SKM-1 (cell line): ENCODE data around the gene COL23A1.
"Not testable (repeated sequence)": the region's sequence is repeated elsewhere in the genome, so short reads cannot be mapped to it uniquely, and the experiment has no call there.

Experiments
- DNase-seq: peaks from one replicate; lab custom pipeline; 2025; ENCODE audit not compliant: unreplicated experiment; lab: John Stamatoyannopoulos, UW

The COL23A1 gene

DNA sequence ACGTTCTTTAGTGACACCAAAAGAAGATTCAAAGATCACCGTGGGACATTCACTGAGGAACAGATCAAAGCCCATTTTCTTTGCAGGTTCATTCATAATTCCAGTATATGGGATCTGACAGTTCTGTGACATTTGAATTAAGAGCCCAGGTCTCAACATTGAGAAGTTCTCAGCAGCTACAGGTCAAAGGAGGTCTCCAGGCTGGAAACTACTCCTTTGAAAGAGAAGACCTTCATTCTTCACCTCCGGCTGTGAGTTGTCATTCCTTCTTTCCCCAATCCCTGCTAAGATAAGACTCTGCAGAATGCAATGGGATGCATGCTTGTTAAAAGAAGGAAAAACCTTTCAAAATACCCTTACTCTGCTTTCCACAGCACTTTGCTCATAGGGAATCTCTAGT, 79.0 kb downstream of the COL23A1 start:
- no peak for DNase-seq

DNA sequence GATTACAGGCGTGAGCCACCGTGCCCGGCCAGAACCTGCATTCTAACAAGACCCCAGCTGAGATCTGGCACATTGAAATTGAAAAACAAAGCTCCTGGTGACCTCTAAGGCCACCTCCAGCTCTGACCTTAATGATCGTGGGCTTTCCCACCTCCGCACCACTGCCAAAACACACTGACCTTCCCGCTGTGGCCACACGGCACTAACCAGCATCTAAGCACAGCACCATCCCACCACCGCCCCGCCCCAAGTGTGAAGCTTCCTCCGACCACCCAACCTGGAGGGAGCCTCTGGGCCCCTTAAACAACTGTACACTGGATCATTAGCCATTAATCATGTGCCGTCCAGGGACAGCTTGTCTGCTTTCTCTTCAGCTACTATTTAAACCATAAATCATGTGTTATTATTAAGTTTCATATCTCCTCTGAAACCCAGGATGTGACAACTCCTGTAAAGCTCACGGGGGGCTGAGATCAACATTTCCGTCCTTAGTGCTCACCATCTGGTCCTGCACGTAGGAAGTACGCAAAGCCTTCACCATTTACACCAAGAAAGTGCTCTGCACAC, 80.6 kb downstream of the COL23A1 start:
- no peak for DNase-seq

DNA sequence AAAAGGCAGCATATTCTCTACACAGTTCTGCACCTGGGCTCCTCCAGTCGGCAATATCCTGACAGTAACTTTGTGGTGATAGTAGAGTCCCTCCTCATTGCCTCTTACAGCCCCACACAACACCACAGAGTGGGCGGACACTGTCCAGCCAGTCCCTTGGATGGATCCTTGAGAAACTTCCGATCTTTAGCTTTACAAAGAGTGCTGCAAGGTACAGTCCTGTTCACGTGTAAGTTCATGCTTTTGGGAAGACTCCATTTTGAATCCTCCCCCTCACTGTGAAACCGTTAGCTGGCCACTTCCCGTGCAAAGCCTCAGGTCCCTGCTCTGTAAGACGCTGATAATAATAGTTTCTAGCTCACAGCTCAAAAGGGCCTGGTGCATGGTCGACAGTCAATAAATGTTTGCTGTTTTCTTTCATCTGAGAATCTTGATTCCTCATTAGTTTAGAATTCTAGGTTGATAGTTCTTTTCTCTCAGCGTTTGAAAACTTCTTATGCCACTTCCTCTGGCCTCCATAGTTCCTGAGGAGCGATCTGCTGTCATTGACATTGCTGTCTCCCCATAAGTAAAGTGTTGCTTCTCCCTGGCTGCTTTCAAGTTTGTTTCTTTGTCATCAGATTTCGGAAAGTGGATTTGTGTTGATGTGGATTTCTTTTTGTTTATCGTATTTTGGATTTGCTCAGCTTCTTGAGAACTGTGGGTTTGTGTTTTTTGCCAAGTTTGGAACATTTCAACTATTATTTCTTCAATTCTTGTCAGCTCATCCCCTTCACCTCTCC, 82.9 kb downstream of the COL23A1 start:
- no peak for DNase-seq

DNA sequence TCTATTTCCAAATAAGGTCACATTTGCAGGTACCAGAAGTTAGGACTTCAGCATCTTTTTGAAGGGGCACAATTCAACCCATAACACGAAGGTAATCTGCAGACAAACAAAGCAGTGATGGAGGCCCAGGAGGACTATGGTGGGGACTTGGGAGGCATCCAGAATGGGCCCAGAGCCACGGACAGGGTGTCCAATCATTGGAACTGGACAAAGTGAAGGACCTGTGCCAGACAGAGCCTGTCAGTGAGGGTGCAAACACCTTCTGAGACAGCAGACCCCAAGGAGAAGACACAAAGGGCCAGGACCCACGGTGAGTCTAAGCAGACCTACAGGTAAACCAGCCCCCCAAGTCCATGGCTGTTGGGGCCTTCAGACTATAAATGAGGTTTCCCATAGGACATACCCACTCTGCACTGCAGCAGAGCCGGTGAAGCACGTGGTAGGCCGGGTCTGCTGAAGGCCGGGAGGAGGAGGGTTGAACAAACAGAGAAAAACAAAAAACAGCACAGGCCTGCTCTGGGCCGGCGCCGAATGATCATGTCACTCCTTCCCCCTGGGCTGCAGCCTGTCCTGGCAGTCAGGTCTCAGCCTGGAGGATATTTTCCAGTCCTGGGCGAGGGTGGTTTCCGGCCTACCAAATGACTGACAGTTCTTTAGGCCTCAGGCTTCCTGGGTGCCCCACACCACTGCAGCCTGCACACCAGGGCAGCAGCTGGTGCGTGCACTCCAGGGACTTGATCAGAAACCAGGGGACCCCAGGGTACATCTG, 84.4 kb downstream of the COL23A1 start:
- DNase-seq = no peak

DNA sequence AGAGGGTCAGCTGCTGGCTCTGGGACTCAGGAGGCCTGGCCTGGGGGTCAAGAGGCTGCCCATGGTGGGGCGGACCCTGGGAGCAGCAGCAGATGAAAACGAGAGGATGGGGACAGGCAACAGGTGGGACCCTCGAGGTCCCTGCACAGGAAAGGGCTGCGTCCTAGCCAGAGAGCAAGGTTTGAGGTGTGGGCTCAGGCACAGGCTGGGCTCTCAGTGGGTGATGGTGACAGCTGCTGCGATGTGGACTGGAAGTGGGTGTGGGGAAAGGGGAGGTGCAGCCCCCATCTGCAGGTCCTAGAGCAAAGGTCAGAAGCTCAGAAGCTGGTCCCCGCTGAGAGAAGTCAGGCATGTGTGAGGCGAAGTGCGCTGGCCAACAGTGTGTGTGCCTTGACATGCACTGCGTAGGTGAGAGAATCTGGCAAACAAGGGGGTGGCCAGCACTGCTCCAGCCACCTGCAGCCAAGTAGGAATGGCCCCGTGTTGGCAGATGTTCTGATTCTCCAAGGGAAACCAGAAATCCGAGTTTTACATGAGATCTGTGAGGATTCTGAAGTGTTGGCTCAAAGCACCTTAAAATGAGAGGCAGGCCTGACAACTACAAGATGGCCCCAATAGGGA, 85.7 kb downstream of the COL23A1 start:
- DNase-seq = no peak

DNA sequence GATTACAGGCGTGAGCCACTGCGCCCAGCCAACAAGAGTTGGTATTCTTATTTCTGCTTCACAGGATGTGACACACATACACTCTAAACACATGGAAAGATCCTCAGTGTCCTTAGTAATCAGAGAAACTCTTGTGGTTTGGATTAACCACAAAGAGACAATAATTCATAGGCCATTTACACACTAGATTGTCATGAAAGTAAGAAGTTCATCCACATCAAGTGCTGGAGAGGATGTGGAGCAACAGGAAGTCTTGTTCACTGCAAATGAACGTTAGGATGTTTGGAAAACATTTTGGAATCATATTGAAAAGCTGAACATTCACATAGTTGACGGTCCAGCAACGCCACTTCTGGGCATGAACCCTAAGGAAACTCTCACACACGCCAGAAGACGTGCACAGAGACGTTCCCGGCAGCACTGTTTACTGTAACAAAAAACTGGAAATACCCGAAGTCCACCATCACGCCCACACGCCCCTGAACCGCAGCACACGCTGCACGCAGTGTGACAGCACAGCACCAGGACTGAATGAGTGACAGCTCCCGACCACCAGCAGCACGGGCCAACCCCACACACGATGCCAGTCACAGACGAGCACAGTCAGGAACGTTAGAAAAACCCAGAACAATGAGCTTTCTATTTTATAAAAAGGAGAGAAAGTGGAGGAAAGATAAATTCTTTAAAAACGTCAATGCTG, 87.6 kb downstream of the COL23A1 start:
- no peak for DNase-seq

DNA sequence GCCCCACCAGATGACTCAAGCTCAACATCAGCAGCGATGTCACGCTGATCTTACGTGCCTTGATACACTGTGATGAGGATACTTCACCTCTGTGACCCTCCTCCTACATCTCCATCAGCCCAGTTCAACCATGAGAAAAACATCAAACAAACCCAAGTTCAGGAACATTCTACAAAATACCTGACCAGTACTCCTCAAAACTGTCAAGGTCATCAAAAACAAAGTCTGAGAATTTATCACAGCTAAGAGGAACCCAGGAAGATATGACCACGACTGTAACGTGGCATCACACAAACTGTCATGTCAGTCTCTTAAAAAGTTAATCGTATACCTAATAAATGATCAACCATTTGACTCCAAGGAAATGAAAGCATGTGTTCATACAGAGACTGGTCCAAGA, 90.8 kb downstream of the COL23A1 start:
- no peak for DNase-seq

DNA sequence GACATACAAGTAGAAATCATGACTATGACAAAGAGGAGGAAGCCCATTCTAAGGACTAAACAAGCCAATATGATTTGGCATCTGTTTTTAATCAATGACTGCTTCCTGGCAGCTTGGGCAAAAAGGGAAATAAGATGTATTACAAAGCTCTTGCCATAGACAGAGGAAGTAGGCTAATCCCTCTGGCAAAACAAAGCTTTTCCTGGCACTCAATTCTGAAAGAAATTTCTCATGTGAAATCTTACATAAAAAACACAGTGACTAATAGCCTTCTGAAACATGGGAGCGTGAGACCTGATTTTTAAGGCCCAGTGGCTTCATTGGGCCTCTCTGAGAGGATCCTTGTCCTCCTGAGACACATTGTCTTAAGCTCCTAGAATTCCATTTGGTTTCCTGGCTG, 93.6 kb downstream of the COL23A1 start:
- no peak for DNase-seq

DNA sequence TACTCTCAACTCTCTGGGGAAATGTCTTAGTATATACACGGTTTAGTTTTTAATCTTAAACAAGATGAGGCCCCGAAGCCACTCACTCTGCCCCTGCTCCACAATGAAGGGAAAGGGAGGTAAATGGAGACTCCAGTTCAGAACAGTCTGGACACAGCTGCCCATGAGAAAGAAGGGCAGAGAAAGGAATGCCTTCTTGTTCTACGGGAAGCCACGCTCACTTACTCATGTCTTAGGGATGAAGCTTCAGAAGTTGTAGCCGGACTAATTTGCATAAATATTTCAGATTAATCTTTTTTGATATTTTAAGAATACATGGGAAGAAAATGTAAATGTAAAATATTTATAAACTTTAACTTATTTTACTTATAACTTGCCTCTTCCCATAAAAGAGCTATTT, 94.0 kb downstream of the COL23A1 start:
- DNase-seq = no peak

DNA sequence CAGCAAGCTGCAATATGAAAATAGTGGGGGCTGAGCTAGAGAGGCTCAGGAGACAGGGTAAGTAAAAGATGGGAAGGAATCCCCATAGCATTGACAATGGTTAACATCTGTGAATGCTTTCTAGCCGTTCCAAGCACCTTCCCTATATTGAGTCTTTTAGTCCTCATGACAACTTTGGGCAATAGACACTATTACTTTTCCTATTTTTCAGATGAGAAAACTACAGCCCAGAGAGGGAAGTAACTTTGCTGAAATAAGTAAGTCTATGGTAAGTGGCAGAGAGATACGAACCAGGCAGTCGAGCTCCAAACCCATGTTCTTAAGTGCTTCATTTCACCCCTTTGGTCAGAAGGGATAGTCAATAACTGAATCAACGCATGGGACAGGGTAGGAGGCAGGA, 94.5 kb downstream of the COL23A1 start:
- no peak for DNase-seq

DNA sequence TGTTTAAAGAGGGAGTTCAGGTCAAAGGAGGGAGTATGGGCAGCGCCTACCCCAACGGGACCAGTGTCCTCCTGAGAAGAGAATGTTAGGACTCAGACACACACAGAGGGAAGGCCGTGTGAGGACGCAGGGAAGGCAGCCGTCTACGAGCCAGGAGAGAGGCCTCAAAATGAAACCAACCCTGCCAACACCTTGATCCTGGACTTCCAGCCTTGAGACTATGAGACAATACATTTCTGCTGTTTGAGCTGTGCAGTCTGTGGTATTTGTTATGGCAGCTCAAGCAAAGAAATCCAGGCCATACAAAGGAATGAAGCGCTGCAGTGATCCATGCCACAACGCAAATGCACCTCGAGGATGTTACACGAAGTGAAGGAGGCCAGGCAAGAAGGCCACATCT, 97.9 kb downstream of the COL23A1 start:
- no peak for DNase-seq

DNA sequence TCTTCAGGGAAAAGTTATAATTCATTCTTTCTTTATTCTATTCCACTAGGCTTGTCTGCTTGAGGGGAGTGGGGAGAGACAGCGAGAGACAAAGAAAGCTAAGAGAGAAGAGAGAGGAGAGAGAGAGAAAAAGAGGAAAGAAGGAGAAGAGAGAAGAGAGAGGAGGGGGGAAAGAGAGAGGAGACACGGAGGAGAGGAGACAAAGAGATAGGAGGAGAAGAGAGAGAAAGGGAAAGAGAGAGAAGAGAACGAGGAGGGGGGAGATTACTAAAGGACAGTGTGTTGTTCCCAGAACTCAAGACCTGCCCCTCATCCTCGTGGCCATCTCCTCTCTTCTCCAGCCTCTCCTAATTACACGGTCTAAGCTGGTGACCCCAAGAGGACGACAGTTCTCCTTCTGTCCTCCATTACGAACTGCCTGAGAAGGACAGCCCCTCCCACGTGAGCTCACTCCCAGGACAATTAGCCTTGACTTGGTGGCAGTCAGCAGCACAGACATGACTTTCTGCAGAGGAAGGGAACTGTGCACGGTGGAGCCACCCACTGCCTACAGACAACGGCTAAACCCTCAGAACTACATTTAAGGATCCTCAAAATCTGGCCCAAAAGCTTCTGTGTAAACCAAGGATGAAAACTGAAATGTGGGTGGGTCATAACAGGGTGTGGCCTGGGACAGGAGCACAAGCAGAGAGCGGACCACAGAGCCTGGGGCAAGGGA, 99.1 kb downstream of the COL23A1 start:
- no peak for DNase-seq

DNA sequence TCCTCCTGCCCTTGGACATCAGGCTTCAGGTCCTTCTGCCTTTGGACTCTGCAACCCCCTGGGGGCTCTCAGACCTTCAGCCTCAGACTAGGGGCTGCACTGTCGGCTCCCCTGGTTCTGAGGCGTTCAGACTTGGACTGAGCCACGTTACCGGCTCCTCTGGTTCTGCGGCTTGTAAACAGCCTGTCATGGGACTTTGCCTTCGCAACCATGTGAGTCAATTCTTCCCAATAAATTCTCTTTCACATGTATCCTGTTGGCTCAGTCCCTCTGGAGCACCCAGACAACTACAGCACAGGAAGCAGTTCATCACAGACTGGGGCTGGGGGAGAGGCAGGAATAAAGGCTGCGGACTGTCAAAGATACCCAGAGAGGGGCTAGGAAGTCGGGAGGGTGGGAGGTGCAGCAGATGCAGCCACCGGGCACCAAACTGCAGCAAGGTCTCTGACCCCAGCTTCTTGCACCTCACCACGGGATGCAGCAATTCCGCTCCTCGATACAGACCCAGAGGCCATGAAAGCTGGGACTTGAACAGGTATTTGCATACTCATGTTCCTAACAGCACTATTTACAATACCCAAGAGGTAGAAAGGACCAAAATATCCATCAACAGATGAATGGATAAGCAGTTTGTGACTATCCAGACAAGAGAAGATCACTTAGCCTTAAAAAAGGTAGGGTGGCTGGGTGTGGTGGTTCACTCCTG, 100.8 kb downstream of the COL23A1 start:
- DNase-seq = no peak

DNA sequence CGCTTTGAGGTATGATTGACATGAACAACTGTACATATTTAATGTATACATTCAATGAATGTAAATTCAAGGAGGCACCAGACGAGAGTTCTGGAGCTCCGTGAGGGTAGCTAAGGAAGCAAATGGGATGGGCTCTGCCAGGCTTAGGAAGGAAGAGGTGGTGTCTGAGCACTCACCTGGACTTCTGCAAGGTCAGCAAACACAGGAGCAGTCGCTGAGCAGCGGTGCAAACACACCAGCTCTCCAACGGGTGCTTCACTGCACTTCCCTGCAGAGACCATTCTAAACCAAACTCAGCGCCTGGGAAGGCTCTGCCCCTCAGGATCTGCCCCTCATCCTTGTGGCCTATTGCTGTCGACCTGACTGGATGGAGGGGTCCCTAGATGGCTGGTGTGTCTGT, 101.5 kb downstream of the COL23A1 start:
- no peak for DNase-seq

DNA sequence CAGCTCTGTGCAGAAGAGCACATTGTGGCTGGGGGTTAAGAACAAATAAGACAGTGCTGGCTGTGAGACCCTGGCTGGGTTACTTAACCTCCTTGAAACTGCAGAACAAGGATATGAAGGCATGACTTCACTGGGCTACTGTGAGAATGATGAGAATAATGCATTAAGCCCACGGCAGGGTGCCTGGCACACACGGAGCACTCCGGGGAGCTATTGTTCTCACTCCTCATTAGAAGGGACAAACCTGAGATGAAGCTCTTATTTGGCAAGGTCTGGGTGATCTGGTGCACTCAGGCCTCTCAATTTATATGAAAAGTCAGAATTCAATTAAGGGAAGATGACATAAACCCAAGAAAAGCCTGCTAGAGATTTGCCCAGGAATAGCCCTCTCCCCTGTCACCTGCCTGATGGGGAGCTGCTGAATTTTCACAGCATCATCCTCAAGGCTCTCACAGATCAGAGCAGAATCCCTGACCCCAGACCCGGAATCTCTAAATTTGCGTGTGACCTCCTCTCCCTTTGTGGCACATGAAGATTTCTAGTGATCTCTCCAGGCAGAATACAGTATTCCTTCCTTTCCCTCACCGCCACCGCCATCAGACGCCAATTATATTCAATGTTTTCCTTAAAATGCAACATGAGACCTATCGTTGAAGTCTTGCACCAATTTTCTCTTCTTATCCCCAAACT, 102.1 kb downstream of the COL23A1 start:
- DNase-seq = no peak

DNA sequence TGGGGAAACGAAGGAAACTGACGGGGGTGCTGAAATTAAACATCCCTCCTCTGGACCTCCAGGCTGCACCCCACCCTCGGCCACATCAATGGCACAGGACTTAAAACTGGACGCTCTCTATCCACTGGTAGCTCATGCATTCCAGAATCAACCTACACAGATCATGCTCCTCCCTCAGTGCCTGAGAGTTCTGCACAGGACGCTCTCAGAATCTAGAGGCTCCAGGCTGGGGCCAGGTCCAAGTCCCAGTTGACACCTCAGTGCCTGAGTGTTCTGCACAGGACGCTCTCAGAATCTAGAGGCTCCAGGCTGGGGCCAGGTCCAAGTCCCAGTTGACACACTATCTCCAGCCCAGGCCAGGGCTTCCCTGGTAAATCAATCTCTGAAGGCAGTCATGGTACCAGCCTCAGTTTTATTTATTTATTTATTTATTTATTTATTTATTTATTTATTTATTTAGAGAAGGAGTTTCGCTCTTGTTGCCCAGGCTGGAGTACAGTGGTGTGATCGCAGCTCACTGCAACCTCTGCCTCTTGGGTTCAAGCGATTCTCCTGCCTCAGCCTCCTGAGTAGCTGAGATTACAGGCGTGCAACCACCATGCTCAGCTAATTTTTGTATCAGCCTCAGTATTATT, 103.2 kb downstream of the COL23A1 start:
- not testable (repeated sequence) for DNase-seq

DNA sequence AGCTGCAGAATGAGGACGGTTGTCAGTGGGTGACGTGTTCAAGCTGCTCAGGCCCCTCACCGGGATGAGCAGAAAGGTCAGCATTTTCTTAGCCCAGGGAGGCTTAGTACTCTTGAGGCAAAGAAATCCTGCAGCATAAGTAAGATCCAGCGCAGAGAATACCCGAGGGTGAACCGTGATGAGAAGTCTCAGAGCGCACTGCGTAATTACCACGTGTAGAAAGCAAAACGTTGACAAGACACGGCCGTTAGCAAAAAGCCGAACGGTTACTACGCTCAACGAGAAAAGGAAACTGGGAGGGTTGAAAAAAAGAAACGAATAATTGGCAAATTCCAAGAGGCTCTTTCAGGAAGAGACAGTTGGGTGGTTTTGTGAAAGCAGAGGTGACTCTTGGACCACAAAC, 104.0 kb downstream of the COL23A1 start:
- no peak for DNase-seq

DNA sequence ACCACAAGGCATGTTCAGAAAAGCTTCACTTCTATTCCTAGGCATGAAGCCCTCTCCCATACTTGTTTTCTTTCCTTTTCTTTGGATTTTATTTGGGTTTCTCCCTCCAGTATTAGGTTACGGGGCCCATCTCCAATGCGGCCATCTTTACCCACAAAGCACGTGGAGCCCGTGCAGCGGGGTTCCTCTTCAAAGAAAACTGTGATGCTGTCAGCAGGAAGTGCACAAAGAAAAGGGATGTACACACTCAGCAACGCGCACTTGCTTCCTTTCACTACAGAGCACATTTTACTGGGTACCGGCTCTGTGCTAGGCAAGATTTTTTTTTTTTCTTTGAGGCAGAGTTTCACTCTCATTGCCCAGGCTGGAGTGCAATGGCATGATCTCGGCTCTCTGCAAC, 106.6 kb downstream of the COL23A1 start:
- peak; percentile 89 for DNase-seq

DNA sequence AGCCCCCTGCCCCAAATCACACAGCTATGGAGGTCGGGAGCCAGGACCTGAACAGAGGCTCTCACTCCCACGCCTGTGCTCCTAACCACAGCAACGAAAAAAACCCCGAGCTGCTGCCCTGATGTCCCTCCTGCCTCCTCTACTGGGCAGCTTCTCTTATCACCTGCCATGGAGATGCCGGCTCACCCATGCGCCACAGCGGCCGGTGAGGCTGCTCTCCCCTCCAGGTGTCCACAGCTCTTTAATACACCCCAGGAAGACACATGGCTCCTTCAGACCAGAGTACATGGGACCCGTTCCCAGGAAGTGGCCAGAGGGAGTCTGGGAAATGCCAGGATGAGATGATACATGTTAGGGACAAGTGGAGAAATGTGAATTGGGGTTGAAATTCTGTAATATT, 110.9 kb downstream of the COL23A1 start:
- no peak for DNase-seq
